Transverse colon (tissue), 4 donors: ENCODE measurements around the gene NRSN1. TPM values are rescaled to one million over a fixed set of nuclear protein-coding genes. Genes with fewer than 3 reads are reported as not detected.

ENCODE experiments used
- DNase-seq: peaks from one replicate; pipeline ENCODE4 v3.0.0-alpha.2; 2019
- H3K27ac ChIP-seq, 4 donors: fragments of 200-600 bp; sonication (generic); 2 replicates each; pipeline ENCODE4 v1.5.1; 2016 to 2018; ENCODE audit warnings: inconsistent platforms in 4 of 4
- H3K27me3 ChIP-seq: fragments of 200-600 bp; sonication (generic); 2 replicates; pipeline ENCODE4 v1.5.1; 2017; ENCODE audit warnings: inconsistent platforms
- H3K36me3 ChIP-seq, 4 donors: fragments of 200-600 bp; sonication (generic); 2 replicates each; pipeline ENCODE4 v1.5.1; 2017 to 2019; ENCODE audit warnings: inconsistent platforms in 4 of 4
- H3K4me1 ChIP-seq, 4 donors: fragments of 200-600 bp; sonication (generic); 2 replicates each; pipeline ENCODE4 v1.5.1; 2017 to 2020; ENCODE audit warnings: inconsistent platforms in 4 of 4
- H3K4me3 ChIP-seq, 4 donors: fragments of 200-600 bp; sonication (generic); 1 replicate in 1 of 4; 2 replicates in 3 of 4; pipeline versions ENCODE4 v1.5.1 to v1.6.1; 2017 to 2019; ENCODE audit warnings: inconsistent platforms in 4 of 4
- H3K9me3 ChIP-seq, 2 donors: fragments of 200-600 bp; sonication (generic); 2 replicates each; pipeline ENCODE4 v1.5.1; 2017 to 2019; ENCODE audit warnings: inconsistent platforms in 2 of 2
- CTCF ChIP-seq, 5 experiments: fragments of 200-600 bp in 3 of 5; fragments of 450-650 bp in 2 of 5; sonication (generic) in 3 of 5; IDR thresholded peaks; 1 replicate in 2 of 5; 2 replicates in 3 of 5; pipeline ENCODE4 v1.5.1; 2016 to 2017; ENCODE audit warnings: antibody characterized with exemption in 5 of 5, inconsistent platforms in 3 of 5, mild to moderate bottlenecking in 2 of 5, moderate library complexity in 1 of 5
- EP300 ChIP-seq: sonication (generic); formaldehyde crosslinking; IDR thresholded peaks from one replicate; pipeline ENCODE4 v1.6.1; 2017; ENCODE audit warnings: antibody characterized with exemption, low read depth
- POLR2A ChIP-seq: fragments of 450-650 bp; IDR thresholded peaks from one replicate; pipeline ENCODE4 v1.6.1; 2016; ENCODE audit warnings: antibody characterized with exemption, mild to moderate bottlenecking, moderate library complexity
- POLR2AphosphoS5 ChIP-seq, 3 donors: sonication (generic); formaldehyde crosslinking; IDR thresholded peaks; one replicate each; pipeline ENCODE4 v1.6.1; 2016; ENCODE audit warnings: antibody characterized with exemption in 3 of 3
- WGBS, 2 donors: methylation state at CpG; one replicate each; pipeline ENCODE4 v1.1.5; 2018; ENCODE audit warnings: low coverage in 1 of 2; 5-methylcytosine and 5-hydroxymethylcytosine counted together
- in situ Hi-C, 4 donors: fragments of 200-750 bp; cut with MboI; loops; one replicate each; pipeline versions ENCODE4 v1.15.0 to v1.15.1; 2017; ENCODE audit warnings: low sequenced_read_pairs in 3 of 4, low pct_ligation_motif_present in 1 of 4, low pct_unique_long_range_greater_than_20kb in 1 of 4
- intact Hi-C: fragments of 100-400 bp; cut with DNase I; formaldehyde crosslinking; loops from one replicate; pipeline ENCODE4 v1.15.1; 2023; ENCODE audit warnings: low total_unique reads
- total RNA-seq, 4 donors: library from RNA; depleted of rRNA; stranded (reverse); fragments of >200 nt; gene quantifications; one replicate each; pipeline ENCODE4 v1.1.0, GENCODE V29; 2016

NRSN1 gene
- total RNA-seq, 4 donors from 2014 or later: 0.16 to 0.68 TPM; not detected in 2

GRCh38 chr6:24107294-24107693 is 18.7 kb upstream of the NRSN1 start:
- Histone ChIP-seq H3K4me1 (no peaks in the 10 kb centered on the region), H3K36me3 (no peaks in the 10 kb centered on the region), H3K4me3 (no peak overlapping the region), H3K27ac (no peak overlapping the region), H3K9me3 (no peaks in the 10 kb centered on the region), H3K27me3 (no peaks in the 10 kb centered on the region)
- in situ Hi-C loops: no loop called here
- DNase-seq: no peak
- TF ChIP-seq POLR2A (no peak), POLR2AphosphoS5 (IDR thresholded peaks at IDR 0.05) (no peak)
- intact Hi-C loops: no loop called here
- 62% methylated on average over 1 of the region's 1 CpG; no CpG with 5 or more reads in 1 of the 2 donors for WGBS, 2 donors

GRCh38 chr6:24108056-24108455 is 18.0 kb upstream of the NRSN1 start:
- in situ Hi-C loops (no loop called here), intact Hi-C loops (no loop called here)
- no peaks in the 10 kb centered on the region for H3K27me3 ChIP-seq
- H3K36me3 ChIP-seq: no peaks in the 10 kb centered on the region
- no peaks in the 10 kb centered on the region for H3K9me3 ChIP-seq
- no peak overlapping the region for H3K27ac ChIP-seq
- 65 to 67% methylated on average over 5 to 6 of the region's 6 CpGs for WGBS, 2 donors
- H3K4me3 ChIP-seq: no peak overlapping the region
- DNase-seq: no peak
- no peaks in the 10 kb centered on the region for H3K4me1 ChIP-seq
- TF ChIP-seq POLR2A (no peak), CTCF (IDR thresholded peaks at IDR 0.05) (no peak), EP300 (no peak), POLR2AphosphoS5 (IDR thresholded peaks at IDR 0.05) (no peak)

GRCh38 chr6:24110417-24110816 is 15.6 kb upstream of the NRSN1 start:
- Histone ChIP-seq H3K4me3 (no peak overlapping the region), H3K36me3 (no peaks in the 10 kb centered on the region), H3K27me3 (no peaks in the 10 kb centered on the region), H3K9me3 (no peaks in the 10 kb centered on the region), H3K27ac (no peak overlapping the region), H3K4me1 (no peaks in the 10 kb centered on the region)
- intact Hi-C loops: no loop called here
- DNase-seq: no peak
- TF ChIP-seq CTCF (IDR thresholded peaks at IDR 0.05): no peak
- no peak for TF ChIP-seq POLR2AphosphoS5 (IDR thresholded peaks at IDR 0.05)
- no peak for TF ChIP-seq POLR2A
- TF ChIP-seq EP300: no peak
- in situ Hi-C loops: no loop called here
- WGBS, 2 donors: 0% methylated on average over 1 of the region's 1 CpG

GRCh38 chr6:24113891-24114290 is 12.1 kb upstream of the NRSN1 start:
- TF ChIP-seq CTCF (IDR thresholded peaks at IDR 0.05): no peak
- no peak for TF ChIP-seq POLR2A
- no peak for TF ChIP-seq POLR2AphosphoS5 (IDR thresholded peaks at IDR 0.05)
- TF ChIP-seq EP300: no peak

GRCh38 chr6:24117021-24117420 is 9.0 kb upstream of the NRSN1 start:
- Histone ChIP-seq H3K36me3 (no peaks in the 10 kb centered on the region), H3K4me1 (no peaks in the 10 kb centered on the region), H3K27ac (no peak overlapping the region), H3K27me3 (no peaks in the 10 kb centered on the region), H3K4me3 (no peak overlapping the region), H3K9me3 (no peaks in the 10 kb centered on the region)
- intact Hi-C loops: no loop called here
- in situ Hi-C loops: no loop called here
- DNase-seq: no peak
- 54 to 68% methylated on average over 2 of the region's 2 CpGs for WGBS, 2 donors
- TF ChIP-seq EP300: no peak
- no peak for TF ChIP-seq POLR2AphosphoS5 (IDR thresholded peaks at IDR 0.05)
- TF ChIP-seq POLR2A: no peak
- TF ChIP-seq CTCF (IDR thresholded peaks at IDR 0.05): no peak

More at GRCh38 chr6:24113891-24114290, 12.1 kb upstream of the NRSN1 start:
- no peaks in the 10 kb centered on the region for H3K36me3 ChIP-seq
- intact Hi-C loops: no loop called here
- in situ Hi-C loops: no loop called here
- H3K4me3 ChIP-seq: no peak overlapping the region
- H3K4me1 ChIP-seq: no peaks in the 10 kb centered on the region
- H3K27ac ChIP-seq: no peak overlapping the region
- no peaks in the 10 kb centered on the region for H3K27me3 ChIP-seq
- no peak for DNase-seq
- no peaks in the 10 kb centered on the region for H3K9me3 ChIP-seq
